ENCODE measurements around the gene CORO1C.

DNA sequence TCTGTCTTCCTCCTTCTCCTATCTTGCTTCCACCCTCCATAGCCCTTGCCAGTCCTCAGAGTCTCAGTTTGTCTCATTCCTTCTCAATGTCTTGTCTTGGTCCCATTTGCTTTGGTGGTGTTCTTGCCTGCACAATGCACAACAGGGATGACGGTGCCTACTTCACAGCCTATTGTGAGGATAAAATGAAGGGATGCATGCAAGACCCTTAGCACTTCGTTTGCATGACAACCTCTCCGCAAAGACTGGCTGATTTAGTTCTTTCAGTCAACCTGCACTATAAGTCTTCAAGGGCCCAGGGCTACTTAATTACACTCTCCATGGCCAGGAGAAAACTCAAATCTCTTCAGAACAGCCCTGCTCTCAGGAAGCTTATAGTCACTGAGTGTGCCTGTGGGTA is 106.1 kb downstream of the CORO1C start:
- TF ChIP-seq CTCF (IDR thresholded peaks at IDR 0.05; ENCODE audit: low read depth, low read length, missing input control) (no peak), GABPA (IDR thresholded peaks at IDR 0.05 in 1 of 2, conservative IDR thresholded peaks at IDR 0.05 in 1 of 2) (no peak), TAF1 (conservative IDR thresholded peaks at IDR 0.05) (no peak), HNF4G (IDR thresholded peaks at IDR 0.05) (no peak), HNF4A (conservative IDR thresholded peaks at IDR 0.05) (no peak), REST (IDR thresholded peaks at IDR 0.05) (no peak), RAD21 (IDR thresholded peaks at IDR 0.05) (no peak), NR2F2 (IDR thresholded peaks at IDR 0.05) (no peak)
- TF ChIP-seq, protein P1, sequence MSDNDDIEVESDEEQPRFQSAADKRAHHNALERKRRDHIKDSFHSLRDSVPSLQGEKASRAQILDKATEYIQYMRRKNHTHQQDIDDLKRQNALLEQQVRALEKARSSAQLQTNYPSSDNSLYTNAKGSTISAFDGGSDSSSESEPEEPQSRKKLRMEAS (IDR thresholded peaks at IDR 0.05) = no peak
- TF ChIP-seq, protein P2, sequence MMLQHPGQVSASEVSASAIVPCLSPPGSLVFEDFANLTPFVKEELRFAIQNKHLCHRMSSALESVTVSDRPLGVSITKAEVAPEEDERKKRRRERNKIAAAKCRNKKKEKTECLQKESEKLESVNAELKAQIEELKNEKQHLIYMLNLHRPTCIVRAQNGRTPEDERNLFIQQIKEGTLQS (IDR thresholded peaks at IDR 0.05) = no peak

All from liver (tissue), 3 donors.